Lower lobe of right lung (tissue), 2 donors: ENCODE measurements around the gene GNAZ. TPM values are rescaled to one million over a fixed set of nuclear protein-coding genes. Genes with fewer than 3 reads are reported as not detected.

ENCODE experiments used
- ATAC-seq, 2 donors: fragments of 200-7000 bp; cut with Tn5 transposase; one replicate each; pipeline ENCODE4 v1.9.1; 2020 to 2022; ENCODE audit warnings: mild to moderate bottlenecking in 2 of 2, moderate library complexity in 2 of 2
- DNase-seq: peaks from one replicate; pipeline ENCODE4 v3.0.0-alpha.2; 2020
- H3K27ac ChIP-seq: fragments of 200-600 bp; one replicate; pipeline ENCODE4 v1.8.0; 2022
- H3K27me3 ChIP-seq: fragments of 200-600 bp; one replicate; pipeline ENCODE4 v1.8.0; 2022; ENCODE audit warnings: low read depth
- H3K36me3 ChIP-seq: fragments of 200-600 bp; one replicate; pipeline ENCODE4 v1.8.0; 2022; ENCODE audit warnings: mild to moderate bottlenecking
- H3K4me1 ChIP-seq: fragments of 200-600 bp; one replicate; pipeline ENCODE4 v1.8.0; 2022
- H3K4me3 ChIP-seq: fragments of 200-600 bp; one replicate; pipeline ENCODE4 v1.8.0; 2022; ENCODE audit warnings: mild to moderate bottlenecking
- H3K9me3 ChIP-seq: fragments of 200-600 bp; one replicate; pipeline ENCODE4 v1.8.0; 2022
- intact Hi-C: fragments of 100-400 bp; cut with DNase I; formaldehyde crosslinking; loops from one replicate; pipeline ENCODE4 v1.11.0; 2022
- total RNA-seq: library from RNA; stranded (reverse); fragmentation: NEBNext Ultra II Directional; extraction: Animal tissue kit (Norgen Biotek cat#: 25700); gene quantifications from one replicate; pipeline ENCODE4 v1.2.1, GENCODE V29; 2021
- TF ChIP-seq, protein P1 (sequence below): fragments of 200-600 bp; IDR thresholded peaks from one replicate; pipeline ENCODE4 v1.8.0; 2022; ENCODE audit warnings: antibody characterized with exemption, mild to moderate bottlenecking
- donor health status: DM: no; HTN: yes; CAD: no; lungs with severe emphysema.

Gene GNAZ
- total RNA-seq, 1 donor from 2014 or later: 2.4 TPM

DNA sequence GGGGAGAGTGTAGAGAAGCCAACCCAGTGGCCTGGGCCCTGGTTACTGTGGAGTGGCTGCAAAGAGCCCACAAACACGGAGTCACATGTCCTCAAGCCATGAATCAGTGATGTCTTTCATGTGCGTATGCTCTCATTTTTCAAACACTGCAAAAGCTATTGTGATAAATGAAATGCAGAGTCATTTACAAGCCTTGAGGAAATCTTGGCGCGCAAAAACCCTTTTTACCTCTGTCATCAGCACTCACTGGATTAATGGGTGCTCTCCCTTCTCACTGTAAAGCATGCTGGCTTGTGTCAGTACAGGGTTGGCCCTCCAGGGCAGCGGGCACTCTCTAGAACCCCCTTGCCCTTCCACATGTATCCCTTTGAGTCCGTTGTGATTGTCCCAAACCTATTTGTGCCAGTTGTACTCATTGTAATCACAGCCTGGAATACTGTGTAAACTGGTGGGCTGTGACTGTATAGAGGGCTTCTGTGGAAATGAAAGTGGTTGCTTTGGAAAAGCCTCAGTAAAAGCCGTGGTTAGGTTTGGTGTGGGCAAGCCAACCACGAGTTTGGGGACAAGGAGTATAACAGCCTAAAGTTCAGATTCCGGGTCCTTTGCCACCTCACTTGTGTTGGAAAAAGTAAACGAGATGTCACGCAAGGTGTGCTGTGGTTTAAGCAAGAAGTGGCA lies 10.4 kb downstream of the GNAZ start:
- intact Hi-C loops: no loop called here
- H3K4me1 ChIP-seq: no peaks in the 10 kb centered on the region
- DNase-seq: no peak
- H3K36me3 ChIP-seq: no peaks in the 10 kb centered on the region
- no peaks in the 10 kb centered on the region for H3K9me3 ChIP-seq
- no peak overlapping the region for H3K4me3 ChIP-seq
- H3K27me3 ChIP-seq: no peaks in the 10 kb centered on the region
- TF ChIP-seq, protein P1, sequence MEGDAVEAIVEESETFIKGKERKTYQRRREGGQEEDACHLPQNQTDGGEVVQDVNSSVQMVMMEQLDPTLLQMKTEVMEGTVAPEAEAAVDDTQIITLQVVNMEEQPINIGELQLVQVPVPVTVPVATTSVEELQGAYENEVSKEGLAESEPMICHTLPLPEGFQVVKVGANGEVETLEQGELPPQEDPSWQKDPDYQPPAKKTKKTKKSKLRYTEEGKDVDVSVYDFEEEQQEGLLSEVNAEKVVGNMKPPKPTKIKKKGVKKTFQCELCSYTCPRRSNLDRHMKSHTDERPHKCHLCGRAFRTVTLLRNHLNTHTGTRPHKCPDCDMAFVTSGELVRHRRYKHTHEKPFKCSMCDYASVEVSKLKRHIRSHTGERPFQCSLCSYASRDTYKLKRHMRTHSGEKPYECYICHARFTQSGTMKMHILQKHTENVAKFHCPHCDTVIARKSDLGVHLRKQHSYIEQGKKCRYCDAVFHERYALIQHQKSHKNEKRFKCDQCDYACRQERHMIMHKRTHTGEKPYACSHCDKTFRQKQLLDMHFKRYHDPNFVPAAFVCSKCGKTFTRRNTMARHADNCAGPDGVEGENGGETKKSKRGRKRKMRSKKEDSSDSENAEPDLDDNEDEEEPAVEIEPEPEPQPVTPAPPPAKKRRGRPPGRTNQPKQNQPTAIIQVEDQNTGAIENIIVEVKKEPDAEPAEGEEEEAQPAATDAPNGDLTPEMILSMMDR: no peak
- H3K27ac ChIP-seq: no peak overlapping the region
- no peak for ATAC-seq

GRCh38 chr22:23082534-23083314 lies 12.4 kb downstream of the GNAZ start:
- H3K4me3 ChIP-seq: no peak overlapping the region
- H3K4me1 ChIP-seq: no peaks in the 10 kb centered on the region
- no peaks in the 10 kb centered on the region for H3K27me3 ChIP-seq
- H3K27ac ChIP-seq: no peak overlapping the region
- TF ChIP-seq, protein P1: no peak
- no peaks in the 10 kb centered on the region for H3K36me3 ChIP-seq
- H3K9me3 ChIP-seq: no peaks in the 10 kb centered on the region
- no peak for ATAC-seq
- DNase-seq: no peak
- intact Hi-C loops: no loop called here

DNA sequence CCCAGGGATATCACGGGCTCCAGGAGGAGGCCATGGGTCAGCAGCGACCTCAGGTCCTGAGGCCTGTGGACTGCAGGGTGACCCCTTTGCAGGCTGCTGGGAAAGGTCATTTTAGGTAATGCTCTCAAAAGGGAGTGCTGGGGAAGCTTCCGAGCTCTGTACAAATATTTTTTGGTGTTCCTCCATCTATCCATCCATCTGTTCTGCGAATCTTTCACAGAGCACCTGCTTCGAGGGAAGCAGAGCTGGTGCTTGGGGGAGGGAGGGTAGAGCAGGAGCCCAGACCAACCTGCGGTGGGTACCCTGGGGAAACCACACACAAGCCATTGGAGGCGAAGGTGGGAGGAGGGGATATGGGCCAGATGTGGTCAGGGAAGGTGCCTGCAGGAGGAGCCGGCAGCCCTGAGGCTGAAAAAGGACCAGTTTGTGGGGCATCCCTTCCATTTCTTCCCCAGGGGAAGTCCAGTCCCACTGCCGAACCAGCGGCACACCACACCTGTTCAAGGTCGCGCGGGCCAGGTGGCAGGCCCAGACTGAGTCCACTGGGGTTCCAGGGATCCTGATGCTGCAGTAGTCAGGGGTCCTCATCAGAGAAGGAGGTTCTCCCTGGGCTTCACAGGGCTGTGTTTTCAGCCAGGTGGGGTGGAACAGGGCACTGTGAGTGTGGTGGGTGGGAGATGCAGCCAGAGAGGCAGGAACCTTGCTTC lies 13.1 kb downstream of the GNAZ start:
- DNase-seq: no peak
- H3K27ac ChIP-seq: no peak overlapping the region
- H3K4me3 ChIP-seq: no peak overlapping the region
- intact Hi-C loops: no loop called here
- H3K27me3 ChIP-seq: no peaks in the 10 kb centered on the region
- no peaks in the 10 kb centered on the region for H3K9me3 ChIP-seq
- no peak for ATAC-seq
- H3K4me1 ChIP-seq: no peaks in the 10 kb centered on the region
- no peaks in the 10 kb centered on the region for H3K36me3 ChIP-seq
- TF ChIP-seq, protein P1: no peak

DNA sequence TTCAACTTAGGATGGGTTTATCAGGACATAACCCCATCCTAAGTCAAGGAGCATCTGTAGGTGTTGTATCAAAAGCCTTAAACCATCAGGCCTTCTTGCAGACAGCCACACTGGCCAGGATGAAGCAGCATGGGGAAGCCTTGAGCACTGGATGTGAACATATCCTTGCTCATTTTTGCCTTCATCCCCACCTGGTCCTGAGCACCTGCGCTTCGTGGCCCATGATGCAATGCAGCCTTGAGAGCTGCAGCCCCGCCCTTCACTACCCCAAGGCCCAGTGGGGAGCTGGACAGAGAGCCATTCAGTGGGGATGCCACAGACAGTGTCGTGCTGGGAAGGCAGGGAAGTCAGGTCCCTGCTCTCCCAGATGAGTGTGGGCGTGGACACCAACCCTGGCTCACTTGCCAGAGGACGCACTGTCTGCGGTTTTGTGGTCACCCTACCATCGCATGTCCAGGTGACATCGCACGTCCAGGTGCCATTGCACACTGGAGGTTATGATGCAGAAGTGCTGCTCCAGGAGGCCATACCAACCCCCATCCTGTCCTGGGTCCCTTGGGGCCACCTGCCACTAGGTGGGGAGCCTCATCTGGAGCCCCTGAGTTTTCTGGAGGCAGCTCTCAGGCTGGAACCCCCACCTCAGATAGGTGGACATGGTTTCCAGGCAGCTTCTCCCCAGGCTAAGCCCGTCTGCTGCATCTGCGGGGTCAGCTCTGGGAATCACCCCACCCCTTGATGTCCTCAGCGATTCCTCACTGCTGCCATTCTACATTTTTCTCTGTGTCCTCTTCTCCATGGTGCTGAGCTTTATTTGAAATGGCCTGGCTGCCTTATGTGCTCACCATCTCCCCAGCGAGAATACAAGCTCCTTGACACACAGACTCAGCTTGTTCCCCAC lies 14.4 kb downstream of the GNAZ start:
- H3K9me3 ChIP-seq: no peaks in the 10 kb centered on the region
- intact Hi-C loops: no loop called here
- no peak for DNase-seq
- H3K36me3 ChIP-seq: no peaks in the 10 kb centered on the region
- no peak overlapping the region for H3K4me3 ChIP-seq
- no peaks in the 10 kb centered on the region for H3K4me1 ChIP-seq
- TF ChIP-seq, protein P1: no peak
- no peak for ATAC-seq
- H3K27me3 ChIP-seq: no peaks in the 10 kb centered on the region
- no peak overlapping the region for H3K27ac ChIP-seq

DNA sequence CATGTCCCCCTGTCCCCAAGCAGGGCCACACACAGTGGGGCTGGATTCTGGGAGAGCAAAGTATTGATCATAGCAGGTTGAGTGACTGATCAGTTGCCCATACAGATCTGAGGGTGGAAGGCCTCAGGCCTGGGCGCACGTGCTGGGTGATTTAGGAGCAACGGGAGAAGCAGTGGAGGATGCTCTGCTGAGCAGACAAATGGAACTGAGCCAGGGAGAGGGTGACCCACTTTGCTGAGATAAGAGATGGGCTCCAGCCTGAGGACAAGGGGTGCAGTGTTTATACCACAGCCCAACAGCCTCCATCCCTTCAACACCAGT lies 15.0 kb downstream of the GNAZ start:
- Histone ChIP-seq H3K27me3 (no peaks in the 10 kb centered on the region), H3K4me1 (no peaks in the 10 kb centered on the region), H3K27ac (no peak overlapping the region), H3K4me3 (no peak overlapping the region), H3K9me3 (no peaks in the 10 kb centered on the region), H3K36me3 (no peaks in the 10 kb centered on the region)
- TF ChIP-seq, protein P1: no peak
- intact Hi-C loops: no loop called here
- DNase-seq (no peak), ATAC-seq (no peak)
